Tibial nerve (tissue), 4 donors: ENCODE measurements around the gene TRNP1. TPM values are rescaled to one million over a fixed set of nuclear protein-coding genes. Genes with fewer than 3 reads are reported as not detected.

Source experiments
- DNase-seq, 2 donors: peaks; one replicate each; pipeline ENCODE4 v3.0.0-alpha.2; 2019; ENCODE audit warnings: low spot score in 2 of 2
- H3K27ac ChIP-seq, 4 donors: fragments of 200-600 bp; sonication (generic) in 3 of 4; one replicate each; pipeline ENCODE4 v1.5.1; 2017 to 2019; ENCODE audit warnings: mild to moderate bottlenecking in 1 of 4
- H3K27me3 ChIP-seq, 2 donors: fragments of 200-600 bp; sonication (generic) in 1 of 2; one replicate each; pipeline versions ENCODE4 v1.5.1 to v1.6.0; 2017 to 2019
- H3K36me3 ChIP-seq, 3 donors: fragments of 200-600 bp; sonication (generic); one replicate each; pipeline ENCODE4 v1.5.1; 2018 to 2019
- H3K4me1 ChIP-seq, 4 donors: fragments of 200-600 bp; sonication (generic) in 3 of 4; one replicate each; pipeline ENCODE4 v1.5.1; 2017 to 2019
- H3K4me3 ChIP-seq, 4 donors: fragments of 200-600 bp; sonication (generic) in 3 of 4; one replicate each; pipeline ENCODE4 v1.5.1; 2017 to 2019; ENCODE audit warnings: mild to moderate bottlenecking in 1 of 4, moderate library complexity in 1 of 4
- H3K9me3 ChIP-seq, 4 donors: fragments of 200-600 bp; sonication (generic) in 3 of 4; one replicate each; pipeline ENCODE4 v1.5.1; 2017 to 2019
- EP300 ChIP-seq, 2 donors: sonication (generic); formaldehyde crosslinking; IDR thresholded peaks; one replicate each; pipeline ENCODE4 v1.6.1; 2017; ENCODE audit warnings: antibody characterized with exemption in 2 of 2, mild to moderate bottlenecking in 1 of 2
- POLR2A ChIP-seq, 2 donors: fragments of 450-650 bp; IDR thresholded peaks; one replicate each; pipeline ENCODE4 v1.6.1; 2017; ENCODE audit warnings: antibody characterized with exemption in 2 of 2, mild to moderate bottlenecking in 2 of 2, moderate library complexity in 2 of 2
- WGBS, 2 donors: methylation state at CpG; one replicate each; pipeline ENCODE4 v1.1.5; 2018; 5-methylcytosine and 5-hydroxymethylcytosine counted together
- total RNA-seq, 4 donors: library from RNA; depleted of rRNA; stranded (reverse); fragments of >200 nt; gene quantifications; one replicate each; pipeline ENCODE4 v1.1.0, GENCODE V29; 2016
- TF ChIP-seq, protein P1 (sequence below), 5 experiments: fragments of 200-600 bp in 3 of 5; fragments of 450-650 bp in 2 of 5; sonication (generic) in 3 of 5; IDR thresholded peaks; one replicate each; pipeline ENCODE4 v1.5.1; 2016 to 2019; ENCODE audit warnings: antibody characterized with exemption in 5 of 5, mild to moderate bottlenecking in 3 of 5, moderate library complexity in 2 of 5

The TRNP1 gene
- total RNA-seq, 4 donors from 2014 or later = 15.0 to 55.7 (median 52.4) TPM

DNA sequence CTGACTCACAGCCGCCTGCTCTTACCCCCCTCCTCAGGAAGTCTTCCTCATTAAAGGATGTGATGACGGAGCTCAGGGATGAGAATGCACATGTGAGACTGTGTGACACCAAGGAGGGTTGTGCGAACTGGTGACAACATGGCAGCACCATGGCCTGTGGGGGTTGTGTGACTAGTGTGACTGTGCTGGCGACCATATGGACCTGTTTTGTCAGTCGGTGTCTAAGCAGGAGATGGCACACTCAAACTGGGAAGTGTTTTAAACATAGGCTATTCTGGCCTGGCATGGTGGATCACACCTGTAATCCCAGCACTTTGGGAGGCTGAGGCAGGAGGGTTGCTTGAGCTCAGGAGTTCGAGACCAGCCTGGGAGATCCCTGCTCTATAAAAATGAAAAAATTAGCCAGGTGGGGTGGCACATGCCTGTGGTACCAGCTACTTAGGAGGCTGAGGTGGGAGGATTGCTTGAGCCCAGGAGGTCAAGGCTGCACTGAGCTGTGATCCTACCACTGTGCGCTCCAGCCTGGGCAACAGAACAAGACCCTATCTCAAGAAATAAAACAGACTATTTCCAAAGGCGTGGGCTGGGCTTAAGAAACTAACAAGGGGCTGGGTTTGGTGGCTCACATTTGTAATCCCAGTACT, 7.4 kb downstream of the TRNP1 start:
- H3K4me1 ChIP-seq = peaks cover 0 to 76% (median 47%) of the 10 kb centered on the region in 4 donors
- no peak for DNase-seq

DNA sequence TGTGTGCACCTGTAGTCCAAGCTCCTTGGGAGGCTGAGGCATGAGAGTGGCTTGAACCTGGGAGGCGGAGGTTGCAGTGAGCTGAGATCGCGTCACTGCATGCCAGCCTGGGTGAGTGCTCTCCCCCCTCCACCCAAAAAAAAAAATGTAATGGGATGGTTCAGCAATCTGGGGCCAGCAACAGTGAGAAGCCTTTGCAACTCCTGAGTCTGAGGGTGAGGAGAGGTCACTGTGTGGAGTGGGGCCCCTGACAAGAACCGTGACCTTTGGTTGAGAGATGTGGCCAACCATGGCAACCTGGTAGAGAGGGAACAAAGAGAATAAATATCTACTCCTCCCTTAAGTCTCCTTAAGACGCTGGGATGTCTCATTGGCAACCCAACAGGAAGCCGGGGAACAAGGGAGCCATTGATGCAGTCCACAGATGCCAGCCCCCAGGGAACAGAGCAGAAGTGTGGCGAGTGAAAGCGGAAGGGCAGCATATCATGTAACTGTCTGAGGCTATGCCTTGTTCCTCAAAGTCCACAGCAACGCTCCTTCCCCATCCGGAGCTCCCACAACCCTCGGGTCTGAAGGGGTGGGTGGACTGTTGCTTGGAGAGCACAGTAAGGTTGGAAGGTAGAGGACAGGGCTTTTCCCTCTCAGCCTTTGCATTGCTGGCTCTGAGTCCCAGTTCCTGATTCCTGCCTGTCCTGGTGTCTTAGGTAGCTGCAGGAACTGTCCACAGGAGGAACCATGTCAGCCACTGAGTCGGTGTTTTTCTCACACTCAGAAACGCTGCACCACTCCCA, 8.3 kb downstream of the TRNP1 start:
- Histone ChIP-seq H3K4me1 (peaks cover 0 to 76% (median 47%) of the 10 kb centered on the region in 4 donors), H3K36me3 (peaks cover 0 to 7% (median 0%) of the 10 kb centered on the region in 3 donors), H3K27me3 (no peaks in the 10 kb centered on the region), H3K27ac (peak overlapping the region; percentile 13 to 93 (median 56)), H3K9me3 (no peaks in the 10 kb centered on the region), H3K4me3 (no peak overlapping the region)
- 23 to 34% methylated on average over 13 of the region's 13 CpGs for WGBS, 2 donors
- TF ChIP-seq EP300 (IDR thresholded peaks at IDR 0.05) (peak in 1 of 2 donors; percentile 67), POLR2A (IDR thresholded peaks at IDR 0.05) (no peak)
- TF ChIP-seq, protein P1, sequence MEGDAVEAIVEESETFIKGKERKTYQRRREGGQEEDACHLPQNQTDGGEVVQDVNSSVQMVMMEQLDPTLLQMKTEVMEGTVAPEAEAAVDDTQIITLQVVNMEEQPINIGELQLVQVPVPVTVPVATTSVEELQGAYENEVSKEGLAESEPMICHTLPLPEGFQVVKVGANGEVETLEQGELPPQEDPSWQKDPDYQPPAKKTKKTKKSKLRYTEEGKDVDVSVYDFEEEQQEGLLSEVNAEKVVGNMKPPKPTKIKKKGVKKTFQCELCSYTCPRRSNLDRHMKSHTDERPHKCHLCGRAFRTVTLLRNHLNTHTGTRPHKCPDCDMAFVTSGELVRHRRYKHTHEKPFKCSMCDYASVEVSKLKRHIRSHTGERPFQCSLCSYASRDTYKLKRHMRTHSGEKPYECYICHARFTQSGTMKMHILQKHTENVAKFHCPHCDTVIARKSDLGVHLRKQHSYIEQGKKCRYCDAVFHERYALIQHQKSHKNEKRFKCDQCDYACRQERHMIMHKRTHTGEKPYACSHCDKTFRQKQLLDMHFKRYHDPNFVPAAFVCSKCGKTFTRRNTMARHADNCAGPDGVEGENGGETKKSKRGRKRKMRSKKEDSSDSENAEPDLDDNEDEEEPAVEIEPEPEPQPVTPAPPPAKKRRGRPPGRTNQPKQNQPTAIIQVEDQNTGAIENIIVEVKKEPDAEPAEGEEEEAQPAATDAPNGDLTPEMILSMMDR (IDR thresholded peaks at IDR 0.05) = no peak
- peak; percentile 67 to 69 for DNase-seq

More for the DNA sequence above, 7.4 kb downstream of the TRNP1 start:
- WGBS, 2 donors = 82 to 87% methylated on average over 8 of the region's 8 CpGs
- Histone ChIP-seq H3K4me3 (no peak overlapping the region), H3K36me3 (peaks cover 0 to 2% (median 0%) of the 10 kb centered on the region in 3 donors), H3K27ac (peak overlapping the region; percentile 13 to 93 (median 56)), H3K27me3 (peaks cover 0 to 5% of the 10 kb centered on the region in 2 donors), H3K9me3 (no peaks in the 10 kb centered on the region)
- no peak for TF ChIP-seq EP300 (IDR thresholded peaks at IDR 0.05)
- TF ChIP-seq, protein P1 (IDR thresholded peaks at IDR 0.05) = no peak
- TF ChIP-seq POLR2A (IDR thresholded peaks at IDR 0.05) = no peak

DNA sequence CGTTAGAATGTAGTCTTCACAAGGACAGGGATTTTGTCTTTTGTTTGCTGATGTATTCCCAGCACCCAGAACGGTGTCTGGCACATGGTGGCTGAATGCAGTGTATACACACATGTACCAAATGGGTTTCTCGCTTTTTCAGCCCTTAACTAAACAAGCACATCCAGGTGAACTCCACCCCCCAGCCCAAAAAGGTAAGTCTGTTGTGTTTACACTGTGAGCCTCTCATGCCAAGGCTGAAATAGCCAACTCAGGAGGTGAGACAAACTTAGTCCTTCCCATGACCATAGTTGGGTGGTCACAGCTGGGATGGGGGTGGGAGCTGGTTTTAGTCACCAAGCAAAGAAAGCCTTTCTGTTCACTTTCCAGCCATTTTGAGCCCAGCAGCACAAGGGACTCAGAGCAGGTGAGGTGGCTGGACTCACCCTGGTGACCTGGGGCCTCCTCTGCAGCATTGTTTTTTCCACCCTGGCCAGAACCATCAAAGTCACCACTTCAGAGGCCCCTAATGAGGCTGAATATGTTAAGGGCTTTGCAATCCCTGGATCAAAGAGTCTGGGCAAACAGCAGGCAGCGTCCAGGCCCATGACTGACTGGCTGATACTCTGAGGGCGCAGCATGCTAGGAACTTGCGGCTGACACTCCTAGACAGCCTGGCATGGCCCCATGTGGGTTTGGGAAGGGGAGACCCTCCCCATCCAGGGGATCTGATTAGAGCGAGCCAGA, 10.4 kb downstream of the TRNP1 start:
- no peak overlapping the region for H3K4me3 ChIP-seq
- no peaks in the 10 kb centered on the region for H3K9me3 ChIP-seq
- no peaks in the 10 kb centered on the region for H3K27me3 ChIP-seq
- H3K4me1 ChIP-seq = peaks cover 0 to 64% (median 38%) of the 10 kb centered on the region in 4 donors
- H3K27ac ChIP-seq = peak overlapping the region in 2 of 4 donors; percentile 9 to 54
- WGBS, 2 donors = 83 to 90% methylated on average over 4 to 7 of the region's 7 CpGs
- peaks cover 0 to 7% (median 0%) of the 10 kb centered on the region in 3 donors for H3K36me3 ChIP-seq
- DNase-seq = no peak
- TF ChIP-seq, protein P1 (IDR thresholded peaks at IDR 0.05) = no peak
- TF ChIP-seq EP300 (IDR thresholded peaks at IDR 0.05) (no peak), POLR2A (IDR thresholded peaks at IDR 0.05) (no peak)

DNA sequence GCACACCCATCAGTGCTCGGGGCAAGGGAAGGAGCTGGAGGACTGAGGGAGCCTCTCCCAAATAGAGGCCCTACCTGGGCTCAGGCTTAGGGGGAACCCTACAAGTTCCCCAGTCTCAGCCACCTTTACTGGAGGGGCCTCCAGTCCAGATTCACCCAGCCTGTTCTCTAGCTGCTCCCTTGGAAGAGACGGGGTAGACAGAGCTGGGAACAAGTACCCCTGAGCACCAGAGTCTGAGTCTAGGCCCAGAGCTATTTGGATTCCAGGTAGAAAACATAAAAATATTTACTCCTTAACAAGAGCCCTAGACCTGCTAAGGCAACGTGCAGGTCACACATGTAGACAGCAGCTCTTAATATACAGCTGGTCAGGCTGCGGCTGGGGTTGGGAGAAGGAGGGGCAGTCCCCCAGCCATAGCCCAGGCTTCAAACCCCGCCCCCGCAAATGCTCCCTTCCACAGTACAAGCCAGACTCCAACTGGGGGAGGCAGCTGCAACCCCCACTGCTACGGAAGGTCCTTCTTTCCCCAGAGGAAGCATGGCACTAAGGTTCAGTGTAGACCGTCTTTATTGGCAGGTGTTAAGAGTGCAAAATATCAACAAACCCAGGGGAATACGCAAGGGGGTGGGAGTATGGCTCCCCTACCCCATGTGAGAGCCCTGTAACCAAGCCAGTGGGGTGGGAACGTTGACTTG, 11.1 kb downstream of the TRNP1 start:
- H3K9me3 ChIP-seq = no peaks in the 10 kb centered on the region
- no peaks in the 10 kb centered on the region for H3K27me3 ChIP-seq
- peak overlapping the region in 2 of 4 donors; percentile 9 to 54 for H3K27ac ChIP-seq
- no peak overlapping the region for H3K4me3 ChIP-seq
- peaks cover 0 to 61% (median 32%) of the 10 kb centered on the region in 4 donors for H3K4me1 ChIP-seq
- TF ChIP-seq, protein P1 (IDR thresholded peaks at IDR 0.05) = no peak
- TF ChIP-seq POLR2A (IDR thresholded peaks at IDR 0.05) (no peak), EP300 (IDR thresholded peaks at IDR 0.05) (no peak)
- 51 to 62% methylated on average over 10 of the region's 10 CpGs for WGBS, 2 donors
- peaks cover 0 to 7% (median 0%) of the 10 kb centered on the region in 3 donors for H3K36me3 ChIP-seq
- DNase-seq = no peak
